ENCODE results near the gene TREM1. TPM values are rescaled to one million over a fixed set of nuclear protein-coding genes. Genes with fewer than 3 reads are reported as not detected.

The TREM1 gene
- total RNA-seq, 6 donors from 2014 or later = 52.8 to 168 (median 115) TPM

DNA sequence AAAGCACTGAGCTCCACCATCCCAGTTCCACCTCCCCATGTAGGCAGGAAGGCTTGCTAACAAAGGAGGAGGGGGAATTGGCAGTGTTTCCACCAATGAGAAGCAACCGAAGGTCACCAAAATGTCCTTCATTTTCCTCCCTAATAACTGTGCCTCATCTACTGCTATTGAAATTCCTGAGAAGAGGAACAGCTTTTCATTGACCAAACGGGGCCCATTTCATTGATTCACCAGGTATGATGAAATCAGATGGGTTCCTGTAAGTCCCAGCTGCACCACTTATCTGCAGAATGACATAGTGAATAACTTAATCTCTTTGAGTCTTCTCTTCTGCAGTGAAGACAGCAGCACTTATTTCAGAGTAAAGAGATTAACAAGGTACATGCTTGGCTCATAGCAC, 17.3 kb downstream of the TREM1 start:
- Histone ChIP-seq H3K4me3 (no peak overlapping the region), H3K36me3 (no peaks in the 10 kb centered on the region), H3K4me1 (peaks cover 0 to 4% (median 0%) of the 10 kb centered on the region in 4 donors), H3K9me3 (no peaks in the 10 kb centered on the region), H3K27me3 (no peaks in the 10 kb centered on the region), H3K27ac (peak overlapping the region in 1 of 4 donors; percentile 9)
- TF ChIP-seq, protein P1, sequence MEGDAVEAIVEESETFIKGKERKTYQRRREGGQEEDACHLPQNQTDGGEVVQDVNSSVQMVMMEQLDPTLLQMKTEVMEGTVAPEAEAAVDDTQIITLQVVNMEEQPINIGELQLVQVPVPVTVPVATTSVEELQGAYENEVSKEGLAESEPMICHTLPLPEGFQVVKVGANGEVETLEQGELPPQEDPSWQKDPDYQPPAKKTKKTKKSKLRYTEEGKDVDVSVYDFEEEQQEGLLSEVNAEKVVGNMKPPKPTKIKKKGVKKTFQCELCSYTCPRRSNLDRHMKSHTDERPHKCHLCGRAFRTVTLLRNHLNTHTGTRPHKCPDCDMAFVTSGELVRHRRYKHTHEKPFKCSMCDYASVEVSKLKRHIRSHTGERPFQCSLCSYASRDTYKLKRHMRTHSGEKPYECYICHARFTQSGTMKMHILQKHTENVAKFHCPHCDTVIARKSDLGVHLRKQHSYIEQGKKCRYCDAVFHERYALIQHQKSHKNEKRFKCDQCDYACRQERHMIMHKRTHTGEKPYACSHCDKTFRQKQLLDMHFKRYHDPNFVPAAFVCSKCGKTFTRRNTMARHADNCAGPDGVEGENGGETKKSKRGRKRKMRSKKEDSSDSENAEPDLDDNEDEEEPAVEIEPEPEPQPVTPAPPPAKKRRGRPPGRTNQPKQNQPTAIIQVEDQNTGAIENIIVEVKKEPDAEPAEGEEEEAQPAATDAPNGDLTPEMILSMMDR (IDR thresholded peaks at IDR 0.05) = no peak
- no peak for TF ChIP-seq POLR2AphosphoS5 (IDR thresholded peaks at IDR 0.05)
- no peak for TF ChIP-seq POLR2A (IDR thresholded peaks at IDR 0.05)
- TF ChIP-seq EP300 (IDR thresholded peaks at IDR 0.05) = no peak
- 74 to 88% methylated on average over 2 of the region's 2 CpGs for WGBS, 2 donors
- ATAC-seq (ENCODE audit: low FRiP score in 2 of 2) = no peak
- DNase-seq = no peak

DNA sequence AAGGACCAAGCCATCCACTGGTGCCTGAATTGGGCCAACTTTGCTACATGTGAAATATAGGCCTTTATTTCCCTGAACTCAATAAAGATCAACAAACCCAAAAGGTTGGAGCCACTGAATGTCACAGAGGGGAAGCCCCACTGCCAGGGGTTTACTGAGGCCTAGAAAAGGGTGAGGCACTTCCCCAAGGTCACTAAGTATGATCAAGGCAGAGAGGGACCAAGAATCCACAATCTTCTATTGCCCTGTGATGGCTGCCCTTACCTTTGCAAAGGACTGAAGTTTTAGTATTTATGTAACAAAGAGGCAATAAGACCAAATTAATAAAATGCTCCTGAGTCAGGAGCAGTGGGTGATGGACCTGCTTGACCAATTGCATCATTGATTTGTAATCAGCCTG, 18.0 kb downstream of the TREM1 start:
- Histone ChIP-seq H3K4me1 (peaks cover 0 to 4% (median 0%) of the 10 kb centered on the region in 4 donors), H3K4me3 (no peak overlapping the region), H3K36me3 (no peaks in the 10 kb centered on the region), H3K27me3 (no peaks in the 10 kb centered on the region), H3K9me3 (peaks cover 0 to 3% (median 2%) of the 10 kb centered on the region in 4 donors), H3K27ac (no peak overlapping the region)
- no peak for DNase-seq
- no peak for ATAC-seq (ENCODE audit: low FRiP score in 2 of 2)
- TF ChIP-seq, protein P1 (IDR thresholded peaks at IDR 0.05) = no peak
- no peak for TF ChIP-seq POLR2A (IDR thresholded peaks at IDR 0.05)
- TF ChIP-seq EP300 (IDR thresholded peaks at IDR 0.05) = no peak
- no peak for TF ChIP-seq POLR2AphosphoS5 (IDR thresholded peaks at IDR 0.05)

DNA sequence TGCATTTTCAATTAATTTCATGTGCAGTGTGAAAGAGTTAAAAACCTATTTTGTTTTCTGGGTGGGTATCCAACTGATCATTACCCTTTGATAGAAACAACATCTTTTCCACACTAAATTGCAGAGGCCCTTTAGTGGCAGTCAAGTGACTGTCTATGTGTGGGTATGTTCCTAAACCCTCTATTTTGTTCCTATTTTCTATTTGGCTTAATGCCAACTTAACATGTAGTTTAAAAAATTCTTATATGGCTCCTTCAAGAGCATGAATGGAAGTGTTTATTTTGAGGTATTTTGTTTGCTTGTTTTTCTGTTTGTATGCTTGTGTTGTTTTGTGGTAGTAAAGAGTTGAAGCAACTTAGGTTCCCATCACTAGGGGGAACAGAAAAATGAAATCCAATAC, 19.9 kb downstream of the TREM1 start:
- ATAC-seq (ENCODE audit: low FRiP score in 2 of 2) (no peak), DNase-seq (no peak)
- H3K27ac ChIP-seq = no peak overlapping the region
- H3K9me3 ChIP-seq = peaks cover 0 to 14% (median 5%) of the 10 kb centered on the region in 4 donors
- no peaks in the 10 kb centered on the region for H3K27me3 ChIP-seq
- no peaks in the 10 kb centered on the region for H3K4me1 ChIP-seq
- no peaks in the 10 kb centered on the region for H3K36me3 ChIP-seq
- TF ChIP-seq POLR2AphosphoS5 (IDR thresholded peaks at IDR 0.05) (no peak), POLR2A (IDR thresholded peaks at IDR 0.05) (no peak), EP300 (IDR thresholded peaks at IDR 0.05) (no peak)
- TF ChIP-seq, protein P1 (IDR thresholded peaks at IDR 0.05) = no peak
- H3K4me3 ChIP-seq = no peak overlapping the region

DNA sequence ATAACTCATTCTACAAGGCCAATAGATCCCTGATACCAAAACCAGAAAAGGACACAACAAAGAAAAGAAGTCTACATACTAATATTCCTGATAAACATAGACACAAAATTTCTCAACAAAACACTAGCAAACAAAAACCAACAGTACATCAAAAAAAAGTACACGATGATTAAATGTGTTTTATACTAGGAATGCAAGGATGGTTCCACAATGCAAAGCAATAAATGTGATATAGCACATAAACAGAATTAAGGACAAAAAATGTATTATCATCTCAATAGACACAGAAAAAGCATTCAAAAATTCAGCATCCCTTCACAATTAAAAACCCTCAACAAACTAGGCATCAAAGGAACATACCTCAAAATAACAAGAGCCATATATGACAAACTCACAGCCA, 23.2 kb downstream of the TREM1 start:
- H3K36me3 ChIP-seq = no peaks in the 10 kb centered on the region
- no peak for ATAC-seq (ENCODE audit: low FRiP score in 2 of 2)
- TF ChIP-seq POLR2AphosphoS5 (IDR thresholded peaks at IDR 0.05) = no peak
- no peak for TF ChIP-seq EP300 (IDR thresholded peaks at IDR 0.05)
- TF ChIP-seq, protein P1 (IDR thresholded peaks at IDR 0.05) = no peak
- no peak for TF ChIP-seq POLR2A (IDR thresholded peaks at IDR 0.05)

DNA sequence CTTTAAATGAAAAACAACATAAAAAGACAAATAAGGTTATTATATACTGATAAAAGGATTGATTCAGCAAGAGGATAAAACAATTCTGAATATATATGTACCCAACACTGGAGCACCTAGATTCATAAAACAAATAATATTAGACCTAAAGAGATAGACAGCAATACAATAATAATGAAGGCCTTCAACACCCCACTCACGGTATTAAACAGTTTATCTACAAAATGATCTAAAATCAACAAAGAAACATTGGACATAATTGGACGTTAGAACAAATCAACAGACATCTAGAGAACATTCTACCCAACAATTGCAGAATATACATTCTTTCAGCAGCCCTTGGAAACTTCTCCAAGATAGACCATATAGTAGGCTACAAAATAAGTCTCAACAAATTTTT, 24.1 kb downstream of the TREM1 start:
- Histone ChIP-seq H3K4me1 (no peaks in the 10 kb centered on the region), H3K27ac (no peak overlapping the region), H3K9me3 (peaks cover 0 to 19% (median 5%) of the 10 kb centered on the region in 4 donors), H3K4me3 (no peak overlapping the region), H3K36me3 (no peaks in the 10 kb centered on the region), H3K27me3 (no peaks in the 10 kb centered on the region)
- WGBS, 2 donors = 73 to 77% methylated on average over 2 of the region's 2 CpGs
- DNase-seq (no peak), ATAC-seq (ENCODE audit: low FRiP score in 2 of 2) (no peak)
- no peak for TF ChIP-seq EP300 (IDR thresholded peaks at IDR 0.05)
- TF ChIP-seq, protein P1 (IDR thresholded peaks at IDR 0.05) = no peak
- no peak for TF ChIP-seq POLR2A (IDR thresholded peaks at IDR 0.05)
- no peak for TF ChIP-seq POLR2AphosphoS5 (IDR thresholded peaks at IDR 0.05)

More for the DNA sequence above, 23.2 kb downstream of the TREM1 start:
- Histone ChIP-seq H3K9me3 (peaks cover 0 to 19% (median 5%) of the 10 kb centered on the region in 4 donors), H3K27ac (no peak overlapping the region), H3K4me3 (no peak overlapping the region), H3K27me3 (no peaks in the 10 kb centered on the region), H3K4me1 (no peaks in the 10 kb centered on the region)
- no peak for DNase-seq
- WGBS, 2 donors = 91 to 98% methylated on average over 1 of the region's 1 CpG

Data from upper lobe of left lung (tissue), 6 donors.